Sigmoid colon (tissue), 7 donors: ENCODE results near the gene FRA10AC1. TPM values are rescaled to one million over a fixed set of nuclear protein-coding genes. Genes with fewer than 3 reads are reported as not detected.

Source experiments
- DNase-seq: peaks from one replicate; pipeline ENCODE4 v3.0.0-alpha.2; 2019
- H3K27ac ChIP-seq, 4 donors: fragments of 200-600 bp; sonication (generic); one replicate each; pipeline ENCODE4 v1.5.1; 2016 to 2019; ENCODE audit warnings: mild to moderate bottlenecking in 1 of 4
- H3K27me3 ChIP-seq, 3 donors: fragments of 200-600 bp; sonication (generic); one replicate each; pipeline ENCODE4 v1.5.1; 2019; ENCODE audit warnings: mild to moderate bottlenecking in 1 of 3
- H3K36me3 ChIP-seq, 4 donors: fragments of 200-600 bp; sonication (generic); one replicate each; pipeline ENCODE4 v1.5.1; 2016 to 2019
- H3K4me1 ChIP-seq, 4 donors: fragments of 200-600 bp; sonication (generic); one replicate each; pipeline ENCODE4 v1.5.1; 2017 to 2019
- H3K4me3 ChIP-seq, 4 donors: fragments of 200-600 bp; sonication (generic); one replicate each; pipeline ENCODE4 v1.5.1; 2017 to 2019; ENCODE audit warnings: mild to moderate bottlenecking in 2 of 4, moderate library complexity in 1 of 4
- H3K9me3 ChIP-seq, 4 donors: fragments of 200-600 bp in 3 of 4; sonication (generic) in 3 of 4; one replicate each; pipeline versions ENCODE4 v1.5.1 to v1.6.1; 2013 to 2019
- CTCF ChIP-seq, 4 experiments: fragments of 450-650 bp in 3 of 4; fragments of 200-600 bp in 1 of 4; IDR thresholded peaks; one replicate each; pipeline ENCODE4 v1.5.1; 2016 to 2019; ENCODE audit warnings: antibody characterized with exemption in 4 of 4, mild to moderate bottlenecking in 3 of 4, moderate library complexity in 2 of 4
- EP300 ChIP-seq, 4 donors: sonication (generic); formaldehyde crosslinking; IDR thresholded peaks; one replicate each; pipeline ENCODE4 v1.6.1; 2017; ENCODE audit warnings: antibody characterized with exemption in 4 of 4
- POLR2A ChIP-seq, 2 donors: fragments of 450-650 bp; IDR thresholded peaks; one replicate each; pipeline ENCODE4 v1.6.1; 2016; ENCODE audit warnings: antibody characterized with exemption in 2 of 2, mild to moderate bottlenecking in 2 of 2, moderate library complexity in 2 of 2
- POLR2AphosphoS5 ChIP-seq, 4 donors: sonication (generic); formaldehyde crosslinking; IDR thresholded peaks; one replicate each; pipeline ENCODE4 v1.6.1; 2017; ENCODE audit warnings: antibody characterized with exemption in 4 of 4
- WGBS, 2 donors: extraction: QIAGEN DNeasy Blood & Tissue Kit; methylation state at CpG; one replicate each; pipeline ENCODE4 v1.1.7; 2013; 5-methylcytosine and 5-hydroxymethylcytosine counted together
- intact Hi-C: fragments of 100-400 bp; cut with DNase I; formaldehyde crosslinking; loops from one replicate; pipeline ENCODE4 v1.15.1; 2023
- polyA plus RNA-seq, 3 donors: library from polyadenylated mRNA; stranded (reverse); fragments of 200-250 nt; gene quantifications; one replicate each; pipeline ENCODE4 v1.2.3, GENCODE V29; 2013
- total RNA-seq, 4 donors: library from RNA; depleted of rRNA; stranded (reverse); fragments of >200 nt; gene quantifications; one replicate each; pipeline ENCODE4 v1.1.0, GENCODE V29; 2016
- donor health status: healthy with polysubstance abuse.
- donor health status: Bipolar disorder and iron deficiency.
- donor health status: healthy.

FRA10AC1 gene
- total and polyA plus RNA-seq, 7 donors: 4.2 to 23.5 (median 11.8) TPM

- H3K27me3 ChIP-seq: no peaks in the 10 kb centered on the region
- H3K27ac ChIP-seq: no peak overlapping the region
- WGBS, 2 donors: 81 to 90% methylated on average over 1 of the region's 1 CpG
Observed at GRCh38 chr10:93657757-93658156, 44.6 kb downstream of the FRA10AC1 start.

GRCh38 chr10:93656155-93656554, 46.2 kb downstream of the FRA10AC1 start:
- no peak for TF ChIP-seq EP300 (IDR thresholded peaks at IDR 0.05)
- no peak for TF ChIP-seq CTCF (IDR thresholded peaks at IDR 0.05)
- TF ChIP-seq POLR2A (IDR thresholded peaks at IDR 0.05): no peak
- no peak for TF ChIP-seq POLR2AphosphoS5 (IDR thresholded peaks at IDR 0.05)
- Histone ChIP-seq H3K4me3 (no peak overlapping the region), H3K36me3 (peaks cover 0 to 6% (median 2%) of the 10 kb centered on the region in 4 donors), H3K27ac (no peak overlapping the region), H3K9me3 (no peaks in the 10 kb centered on the region), H3K4me1 (no peaks in the 10 kb centered on the region), H3K27me3 (no peaks in the 10 kb centered on the region)
- DNase-seq: no peak
- 83 to 90% methylated on average over 1 of the region's 1 CpG for WGBS, 2 donors
- intact Hi-C loops: no loop called here

More at GRCh38 chr10:93657757-93658156, 44.6 kb downstream of the FRA10AC1 start:
- peaks cover 0 to 8% (median 2%) of the 10 kb centered on the region in 4 donors for H3K36me3 ChIP-seq
- no peak overlapping the region for H3K4me3 ChIP-seq
- no peak for DNase-seq
- no peaks in the 10 kb centered on the region for H3K9me3 ChIP-seq
- no peak for TF ChIP-seq POLR2AphosphoS5 (IDR thresholded peaks at IDR 0.05)
- TF ChIP-seq CTCF (IDR thresholded peaks at IDR 0.05): no peak
- TF ChIP-seq EP300 (IDR thresholded peaks at IDR 0.05): no peak
- TF ChIP-seq POLR2A (IDR thresholded peaks at IDR 0.05): no peak
- no peaks in the 10 kb centered on the region for H3K4me1 ChIP-seq
- intact Hi-C loops: no loop called here

- Histone ChIP-seq H3K4me1 (no peaks in the 10 kb centered on the region), H3K9me3 (no peaks in the 10 kb centered on the region), H3K27me3 (no peaks in the 10 kb centered on the region), H3K4me3 (no peak overlapping the region), H3K27ac (no peak overlapping the region), H3K36me3 (no peaks in the 10 kb centered on the region)
- TF ChIP-seq POLR2A (IDR thresholded peaks at IDR 0.05) (no peak), POLR2AphosphoS5 (IDR thresholded peaks at IDR 0.05) (no peak), CTCF (IDR thresholded peaks at IDR 0.05) (no peak), EP300 (IDR thresholded peaks at IDR 0.05) (no peak)
- 87 to 92% methylated on average over 1 of the region's 1 CpG for WGBS, 2 donors
- intact Hi-C loops: no loop called here
- no peak for DNase-seq
Observed at GRCh38 chr10:93654201-93654600, 48.2 kb downstream of the FRA10AC1 start.

- Histone ChIP-seq H3K4me1 (no peaks in the 10 kb centered on the region), H3K27ac (no peak overlapping the region), H3K36me3 (no peaks in the 10 kb centered on the region), H3K4me3 (no peak overlapping the region), H3K9me3 (no peaks in the 10 kb centered on the region), H3K27me3 (no peaks in the 10 kb centered on the region)
- TF ChIP-seq POLR2A (IDR thresholded peaks at IDR 0.05) (no peak), EP300 (IDR thresholded peaks at IDR 0.05) (no peak), CTCF (IDR thresholded peaks at IDR 0.05) (no peak), POLR2AphosphoS5 (IDR thresholded peaks at IDR 0.05) (no peak)
- intact Hi-C loops: no loop called here
- 85 to 94% methylated on average over 1 of the region's 1 CpG for WGBS, 2 donors
- DNase-seq: no peak
Observed at GRCh38 chr10:93652857-93653256, 49.5 kb downstream of the FRA10AC1 start.

- Histone ChIP-seq H3K4me1 (no peaks in the 10 kb centered on the region), H3K36me3 (no peaks in the 10 kb centered on the region), H3K4me3 (no peak overlapping the region), H3K9me3 (no peaks in the 10 kb centered on the region), H3K27me3 (no peaks in the 10 kb centered on the region), H3K27ac (no peak overlapping the region)
- intact Hi-C loops: no loop called here
- TF ChIP-seq POLR2A (IDR thresholded peaks at IDR 0.05): no peak
- no peak for TF ChIP-seq POLR2AphosphoS5 (IDR thresholded peaks at IDR 0.05)
- no peak for TF ChIP-seq EP300 (IDR thresholded peaks at IDR 0.05)
- no peak for TF ChIP-seq CTCF (IDR thresholded peaks at IDR 0.05)
- no peak for DNase-seq
- WGBS, 2 donors: 95 to 96% methylated on average over 7 of the region's 7 CpGs
Observed at GRCh38 chr10:93639791-93640190, 62.6 kb downstream of the FRA10AC1 start.
